Mammary epithelial cell (primary cell): Measurements from ENCODE around the gene TEAD1.

Source experiments
- EZH2 ChIP-seq: IDR thresholded peaks from 2 replicates; pipeline ENCODE4 v1.6.1; 2012; ENCODE audit warnings: low read length, inconsistent platforms, borderline replicate concordance
- TF ChIP-seq, protein P1 (sequence below), 2 donors: IDR thresholded peaks in 1 of 2; conservative IDR thresholded peaks in 1 of 2; 2 replicates each; pipeline ENCODE4 v1.5.1; 2011 to 2012; ENCODE audit warnings: inconsistent platforms in 2 of 2, low read length in 2 of 2, mild to moderate bottlenecking in 2 of 2, control low read depth in 1 of 2, low read depth in 1 of 2; ENCODE audit not compliant: insufficient read depth in 1 of 2; ENCODE audit errors: extremely low read depth in 1 of 2

DNA sequence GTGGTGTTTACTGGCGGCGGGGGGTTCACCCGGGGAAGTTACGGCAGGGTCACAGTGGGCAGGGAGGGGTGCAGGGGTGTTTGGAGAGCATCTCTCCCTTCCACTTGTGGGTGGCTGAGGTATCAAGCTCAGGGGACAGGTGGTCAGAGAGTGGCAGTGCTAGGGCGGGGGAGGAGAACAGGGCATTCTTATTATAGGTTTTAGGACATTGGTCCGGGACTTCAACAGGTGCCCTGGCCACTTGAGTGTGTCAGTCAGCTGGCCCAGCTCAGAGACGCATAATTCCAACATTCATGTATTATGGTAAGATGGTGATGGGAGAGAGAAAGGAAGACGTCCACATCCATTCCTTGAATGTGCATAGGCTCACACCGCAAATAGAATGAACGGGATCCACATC is 101.7 kb downstream of the TEAD1 start:
- TF ChIP-seq, protein P1, sequence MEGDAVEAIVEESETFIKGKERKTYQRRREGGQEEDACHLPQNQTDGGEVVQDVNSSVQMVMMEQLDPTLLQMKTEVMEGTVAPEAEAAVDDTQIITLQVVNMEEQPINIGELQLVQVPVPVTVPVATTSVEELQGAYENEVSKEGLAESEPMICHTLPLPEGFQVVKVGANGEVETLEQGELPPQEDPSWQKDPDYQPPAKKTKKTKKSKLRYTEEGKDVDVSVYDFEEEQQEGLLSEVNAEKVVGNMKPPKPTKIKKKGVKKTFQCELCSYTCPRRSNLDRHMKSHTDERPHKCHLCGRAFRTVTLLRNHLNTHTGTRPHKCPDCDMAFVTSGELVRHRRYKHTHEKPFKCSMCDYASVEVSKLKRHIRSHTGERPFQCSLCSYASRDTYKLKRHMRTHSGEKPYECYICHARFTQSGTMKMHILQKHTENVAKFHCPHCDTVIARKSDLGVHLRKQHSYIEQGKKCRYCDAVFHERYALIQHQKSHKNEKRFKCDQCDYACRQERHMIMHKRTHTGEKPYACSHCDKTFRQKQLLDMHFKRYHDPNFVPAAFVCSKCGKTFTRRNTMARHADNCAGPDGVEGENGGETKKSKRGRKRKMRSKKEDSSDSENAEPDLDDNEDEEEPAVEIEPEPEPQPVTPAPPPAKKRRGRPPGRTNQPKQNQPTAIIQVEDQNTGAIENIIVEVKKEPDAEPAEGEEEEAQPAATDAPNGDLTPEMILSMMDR (conservative IDR thresholded peaks at IDR 0.05 in 1 of 2, IDR thresholded peaks at IDR 0.05 in 1 of 2; ENCODE audit: extremely low read depth in 1 of 2, insufficient read depth in 1 of 2, low read depth in 1 of 2, low read length in 2 of 2): no peak
- no peak for TF ChIP-seq EZH2
